SK-N-SH treated with all-trans-retinoic acid at 6 μM for 48 hours (cell line): ENCODE measurements around the gene TTBK1.
A peak's percentile ranks its signal among the peaks of the same experiment; 100 is the strongest.

Experiments
- ATAC-seq: fragments of 200-7000 bp; cut with Tn5 transposase; 3 replicates; pipeline ENCODE4 v1.9.1; 2020; ENCODE audit warnings: mild to moderate bottlenecking, moderate library complexity
- ARNTL ChIP-seq: fragments of 450-650 bp; formaldehyde crosslinking; IDR thresholded peaks from 2 replicates; pipeline ENCODE4 v1.5.0; 2020; ENCODE audit warnings: low read depth, mild to moderate bottlenecking, moderate library complexity, borderline replicate concordance
- BACH2 ChIP-seq: fragments of 250-450 bp; sonication (Bioruptor Pico); IDR thresholded peaks from 2 replicates; pipeline ENCODE4 v1.9.0; 2021; ENCODE audit warnings: mild to moderate bottlenecking, borderline replicate concordance
- CREB5 ChIP-seq: fragments of 250-450 bp; sonication (Bioruptor Pico); IDR thresholded peaks from 2 replicates; pipeline ENCODE4 v1.5.1; 2020; ENCODE audit warnings: low read depth, mild to moderate bottlenecking, moderate library complexity
- CSRNP3 ChIP-seq: fragments of 250-450 bp; sonication (Bioruptor Pico); IDR thresholded peaks from 2 replicates; pipeline ENCODE4 v1.5.1; 2021; ENCODE audit warnings: mild to moderate bottlenecking, moderate library complexity
- ESRRG ChIP-seq: fragments of 250-450 bp; sonication (Bioruptor Pico); IDR thresholded peaks from 2 replicates; pipeline ENCODE4 v1.6.1; 2021; ENCODE audit warnings: mild to moderate bottlenecking
- GLIS3 ChIP-seq: fragments of 250-450 bp; sonication (Bioruptor Pico); IDR thresholded peaks from 2 replicates; pipeline ENCODE4 v1.5.0; 2020; ENCODE audit warnings: mild to moderate bottlenecking, moderate library complexity
- ISL1 ChIP-seq: fragments of 250-450 bp; sonication (Bioruptor Pico); IDR thresholded peaks from 2 replicates; pipeline ENCODE4 v2.1.2; 2022; ENCODE audit warnings: mild to moderate bottlenecking, moderate library complexity
- OSR1 ChIP-seq: fragments of 250-450 bp; sonication (Bioruptor Pico); IDR thresholded peaks from 2 replicates; pipeline ENCODE4 v1.8.0; 2022; ENCODE audit warnings: moderate library complexity, mild to moderate bottlenecking, inconsistent platforms
- PATZ1 ChIP-seq: fragments of 250-450 bp; sonication (Bioruptor Pico); IDR thresholded peaks from 2 replicates; pipeline ENCODE4 v1.8.0; 2020; ENCODE audit warnings: mild to moderate bottlenecking, moderate library complexity, borderline replicate concordance
- POU6F1 ChIP-seq: fragments of 250-450 bp; sonication (Bioruptor Pico); IDR thresholded peaks from 2 replicates; pipeline ENCODE4 v1.8.0; 2021; ENCODE audit warnings: low read depth, mild to moderate bottlenecking, moderate library complexity, borderline replicate concordance
- PPARA ChIP-seq: fragments of 250-450 bp; sonication (Bioruptor Pico); IDR thresholded peaks from 2 replicates; pipeline ENCODE4 v1.5.0; 2020; ENCODE audit warnings: mild to moderate bottlenecking, borderline replicate concordance
- RARB ChIP-seq: fragments of 250-450 bp; sonication (Bioruptor Pico); IDR thresholded peaks from 2 replicates; pipeline ENCODE4 v1.8.0; 2021; ENCODE audit warnings: mild to moderate bottlenecking, moderate library complexity
- SNAI2 ChIP-seq: fragments of 250-450 bp; sonication (Bioruptor Pico); IDR thresholded peaks from 2 replicates; pipeline ENCODE4 v1.5.0; 2020; ENCODE audit warnings: mild to moderate bottlenecking, moderate library complexity
- TCF4 ChIP-seq: fragments of 250-450 bp; sonication (Bioruptor Pico); IDR thresholded peaks from 2 replicates; pipeline ENCODE4 v1.8.0; 2021; ENCODE audit warnings: mild to moderate bottlenecking, moderate library complexity, borderline replicate concordance
- TOX ChIP-seq: fragments of 250-450 bp; sonication (Bioruptor Pico); IDR thresholded peaks from 2 replicates; pipeline ENCODE4 v1.8.0; 2021; ENCODE audit warnings: mild to moderate bottlenecking, moderate library complexity, borderline replicate concordance
- TSHZ2 ChIP-seq: fragments of 250-450 bp; sonication (Bioruptor Pico); IDR thresholded peaks from 2 replicates; pipeline ENCODE4 v1.5.0; 2020; ENCODE audit warnings: mild to moderate bottlenecking, moderate library complexity
- ZC3H10 ChIP-seq: fragments of 250-450 bp; sonication (Bioruptor Pico); IDR thresholded peaks from 2 replicates; pipeline ENCODE4 v1.5.1; 2021; ENCODE audit warnings: mild to moderate bottlenecking, moderate library complexity
- ZFP3 ChIP-seq: fragments of 250-450 bp; sonication (Bioruptor Pico); IDR thresholded peaks from 2 replicates; pipeline ENCODE4 v1.5.0; 2020; ENCODE audit warnings: mild to moderate bottlenecking, moderate library complexity
- ZFP30 ChIP-seq: fragments of 450-650 bp; formaldehyde crosslinking; IDR thresholded peaks from 2 replicates; pipeline ENCODE4 v1.5.0; 2022; ENCODE audit warnings: mild to moderate bottlenecking, moderate library complexity
- ZNF565 ChIP-seq: fragments of 450-650 bp; formaldehyde crosslinking; conservative IDR thresholded peaks from 2 replicates; pipeline ENCODE4 v1.5.0; 2020; ENCODE audit warnings: low read depth, mild to moderate bottlenecking, moderate library complexity
- ZNF70 ChIP-seq: fragments of 450-650 bp; formaldehyde crosslinking; IDR thresholded peaks from 2 replicates; pipeline ENCODE4 v1.5.0; 2020; ENCODE audit warnings: mild to moderate bottlenecking, moderate library complexity

The TTBK1 gene

DNA sequence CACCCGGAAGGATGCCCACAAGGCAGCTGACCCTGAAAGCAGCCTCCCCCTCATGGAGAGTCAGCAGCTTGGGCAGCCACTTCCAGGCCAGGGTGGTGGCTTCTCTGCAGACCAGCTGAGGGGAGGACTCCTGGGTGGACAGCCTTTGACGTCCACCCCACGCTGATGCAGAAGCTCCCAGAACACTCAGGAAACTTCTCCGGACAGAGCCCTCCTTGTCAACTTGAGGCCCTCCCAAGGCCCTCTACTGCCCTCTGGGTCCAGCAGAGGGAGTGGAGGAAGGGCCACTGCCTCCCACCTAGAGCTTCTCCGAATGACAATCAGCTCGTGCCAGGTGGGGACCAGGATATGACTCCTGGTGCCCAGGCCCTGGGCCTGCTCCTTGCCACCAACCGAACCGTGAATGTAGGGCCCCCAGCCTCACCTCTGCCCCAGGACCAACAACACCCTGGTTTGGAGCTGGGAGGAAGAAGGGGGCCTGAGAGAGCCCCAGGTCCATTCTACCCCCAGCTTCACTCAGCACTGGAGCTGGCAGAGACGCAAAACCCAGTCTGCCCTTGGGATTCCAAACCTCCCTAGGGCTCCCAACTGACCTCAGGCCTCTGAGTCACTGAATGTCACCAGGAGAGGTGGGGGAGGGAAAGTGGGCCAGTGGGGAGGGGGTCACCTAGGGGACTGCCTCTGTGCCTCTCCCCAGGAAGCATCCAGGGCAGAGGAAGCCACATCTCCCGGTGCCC lies 43.9 kb downstream of the TTBK1 start:
- TF ChIP-seq TOX (CRISPR knock-in tag) (no peak), PATZ1 (no peak), ZC3H10 (CRISPR knock-in tag) (no peak), SNAI2 (CRISPR knock-in tag) (no peak), POU6F1 (CRISPR knock-in tag) (no peak), GLIS3 (CRISPR knock-in tag) (no peak), OSR1 (CRISPR knock-in tag) (no peak), CSRNP3 (CRISPR knock-in tag) (no peak), ESRRG (no peak), ZFP30 (CRISPR knock-in tag) (no peak), ZNF565 (CRISPR knock-in tag) (no peak)
- peak; percentile 36 for ATAC-seq

GRCh38 chr6:43287717-43288679 lies 44.7 kb downstream of the TTBK1 start:
- no peak for TF ChIP-seq CREB5
- TF ChIP-seq OSR1 (CRISPR knock-in tag) = no peak
- no peak for TF ChIP-seq TSHZ2
- no peak for TF ChIP-seq RARB (CRISPR knock-in tag)
- TF ChIP-seq CSRNP3 (CRISPR knock-in tag) = no peak
- no peak for TF ChIP-seq ZFP3
- TF ChIP-seq TCF4 (CRISPR knock-in tag) = no peak
- no peak for TF ChIP-seq TOX (CRISPR knock-in tag)
- TF ChIP-seq PATZ1 = no peak
- no peak for TF ChIP-seq BACH2
- TF ChIP-seq GLIS3 (CRISPR knock-in tag) = no peak
- no peak for TF ChIP-seq SNAI2 (CRISPR knock-in tag)
- TF ChIP-seq ZFP30 (CRISPR knock-in tag) = no peak
- TF ChIP-seq PPARA (CRISPR knock-in tag) = no peak
- no peak for TF ChIP-seq POU6F1 (CRISPR knock-in tag)
- TF ChIP-seq ZNF70 (CRISPR knock-in tag) = no peak
- no peak for TF ChIP-seq ZC3H10 (CRISPR knock-in tag)
- no peak for TF ChIP-seq ARNTL (CRISPR knock-in tag)
- TF ChIP-seq ZNF565 (CRISPR knock-in tag) = no peak
- no peak for TF ChIP-seq ISL1
- ATAC-seq = no peak
